ENCODE results near the gene OFD1. TPM values are rescaled to one million over a fixed set of nuclear protein-coding genes. Genes with fewer than 3 reads are reported as not detected.

The OFD1 gene, protein sequence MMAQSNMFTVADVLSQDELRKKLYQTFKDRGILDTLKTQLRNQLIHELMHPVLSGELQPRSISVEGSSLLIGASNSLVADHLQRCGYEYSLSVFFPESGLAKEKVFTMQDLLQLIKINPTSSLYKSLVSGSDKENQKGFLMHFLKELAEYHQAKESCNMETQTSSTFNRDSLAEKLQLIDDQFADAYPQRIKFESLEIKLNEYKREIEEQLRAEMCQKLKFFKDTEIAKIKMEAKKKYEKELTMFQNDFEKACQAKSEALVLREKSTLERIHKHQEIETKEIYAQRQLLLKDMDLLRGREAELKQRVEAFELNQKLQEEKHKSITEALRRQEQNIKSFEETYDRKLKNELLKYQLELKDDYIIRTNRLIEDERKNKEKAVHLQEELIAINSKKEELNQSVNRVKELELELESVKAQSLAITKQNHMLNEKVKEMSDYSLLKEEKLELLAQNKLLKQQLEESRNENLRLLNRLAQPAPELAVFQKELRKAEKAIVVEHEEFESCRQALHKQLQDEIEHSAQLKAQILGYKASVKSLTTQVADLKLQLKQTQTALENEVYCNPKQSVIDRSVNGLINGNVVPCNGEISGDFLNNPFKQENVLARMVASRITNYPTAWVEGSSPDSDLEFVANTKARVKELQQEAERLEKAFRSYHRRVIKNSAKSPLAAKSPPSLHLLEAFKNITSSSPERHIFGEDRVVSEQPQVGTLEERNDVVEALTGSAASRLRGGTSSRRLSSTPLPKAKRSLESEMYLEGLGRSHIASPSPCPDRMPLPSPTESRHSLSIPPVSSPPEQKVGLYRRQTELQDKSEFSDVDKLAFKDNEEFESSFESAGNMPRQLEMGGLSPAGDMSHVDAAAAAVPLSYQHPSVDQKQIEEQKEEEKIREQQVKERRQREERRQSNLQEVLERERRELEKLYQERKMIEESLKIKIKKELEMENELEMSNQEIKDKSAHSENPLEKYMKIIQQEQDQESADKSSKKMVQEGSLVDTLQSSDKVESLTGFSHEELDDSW
- total RNA-seq (ENCODE audit: low replicate concordance) = 37.7 and 42.3 TPM in 2 replicates
- long read RNA-seq, partial matches to known transcripts = 56 of 81 reads
- long read RNA-seq, other reads (novel, unspliced or antisense) = 24 of 81 reads

- Mint-ChIP-seq H3K27me3 (no peaks in the 10 kb centered on the region), H3K27ac (peak within 1 kb of the TSS; percentile 92), H3K4me3 (peak within 1 kb of the TSS; percentile 92), H3K9me3 (no peaks in the 10 kb centered on the region), H3K36me3 (peaks cover 12% of the 10 kb centered on the region), H3K4me1 (ENCODE audit: unreplicated experiment) (peaks cover 5% of the 10 kb centered on the region)
- DNase-seq (ENCODE audit: extremely low spot score, unreplicated experiment) = peak; percentile 89
- TF ChIP-seq, protein P1, sequence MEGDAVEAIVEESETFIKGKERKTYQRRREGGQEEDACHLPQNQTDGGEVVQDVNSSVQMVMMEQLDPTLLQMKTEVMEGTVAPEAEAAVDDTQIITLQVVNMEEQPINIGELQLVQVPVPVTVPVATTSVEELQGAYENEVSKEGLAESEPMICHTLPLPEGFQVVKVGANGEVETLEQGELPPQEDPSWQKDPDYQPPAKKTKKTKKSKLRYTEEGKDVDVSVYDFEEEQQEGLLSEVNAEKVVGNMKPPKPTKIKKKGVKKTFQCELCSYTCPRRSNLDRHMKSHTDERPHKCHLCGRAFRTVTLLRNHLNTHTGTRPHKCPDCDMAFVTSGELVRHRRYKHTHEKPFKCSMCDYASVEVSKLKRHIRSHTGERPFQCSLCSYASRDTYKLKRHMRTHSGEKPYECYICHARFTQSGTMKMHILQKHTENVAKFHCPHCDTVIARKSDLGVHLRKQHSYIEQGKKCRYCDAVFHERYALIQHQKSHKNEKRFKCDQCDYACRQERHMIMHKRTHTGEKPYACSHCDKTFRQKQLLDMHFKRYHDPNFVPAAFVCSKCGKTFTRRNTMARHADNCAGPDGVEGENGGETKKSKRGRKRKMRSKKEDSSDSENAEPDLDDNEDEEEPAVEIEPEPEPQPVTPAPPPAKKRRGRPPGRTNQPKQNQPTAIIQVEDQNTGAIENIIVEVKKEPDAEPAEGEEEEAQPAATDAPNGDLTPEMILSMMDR (conservative IDR thresholded peaks at IDR 0.05) = no peak
Measured at GRCh38 chrX:13734278-13735172, at the start of gene OFD1, which contains the start of gene TRAPPC2. Gene OFD1, plus strand, starts transcription at chrX:13734748. Its CDS starts 324 bp downstream, at chrX:13735072. Gene TRAPPC2, minus strand, starts transcription at chrX:13734620. Its CDS starts 14,657 bp downstream, at chrX:13719963.

- H3K4me3 Mint-ChIP-seq = no peak overlapping the region
- H3K36me3 Mint-ChIP-seq = no peaks in the 10 kb centered on the region
- TF ChIP-seq, protein P1 (conservative IDR thresholded peaks at IDR 0.05) = no peak
- no peaks in the 10 kb centered on the region for H3K9me3 Mint-ChIP-seq
- H3K4me1 Mint-ChIP-seq (ENCODE audit: unreplicated experiment) = no peaks in the 10 kb centered on the region
- no peak overlapping the region for H3K27ac Mint-ChIP-seq
- no peaks in the 10 kb centered on the region for H3K27me3 Mint-ChIP-seq
- DNase-seq (ENCODE audit: extremely low spot score, unreplicated experiment) = no peak
Measured at GRCh38 chrX:13685126-13685763, 49.3 kb upstream of the OFD1 start.

DNA sequence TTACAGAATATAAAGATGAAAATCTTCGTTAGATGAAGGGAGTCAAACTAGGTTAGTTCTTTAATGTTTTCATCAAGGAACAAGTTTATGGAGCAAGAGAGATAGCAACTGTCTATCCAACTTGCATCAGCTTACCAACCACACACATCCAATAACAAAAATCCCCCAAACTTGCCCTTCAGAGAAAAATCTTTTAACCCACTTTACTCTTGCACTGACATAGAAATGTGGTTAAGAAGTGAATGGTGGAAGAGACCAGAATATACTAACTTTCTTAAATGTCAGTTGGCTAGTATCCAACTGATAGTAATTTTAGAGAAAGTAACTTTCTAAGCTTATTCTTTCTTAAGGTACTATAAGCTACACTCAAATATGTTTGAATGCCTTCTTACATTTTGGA lies 47.3 kb upstream of the OFD1 start:
- Mint-ChIP-seq H3K27me3 (no peaks in the 10 kb centered on the region), H3K4me1 (ENCODE audit: unreplicated experiment) (peaks cover 5% of the 10 kb centered on the region), H3K9me3 (no peaks in the 10 kb centered on the region), H3K36me3 (no peaks in the 10 kb centered on the region), H3K27ac (no peak overlapping the region), H3K4me3 (no peak overlapping the region)
- DNase-seq (ENCODE audit: extremely low spot score, unreplicated experiment) = no peak
- TF ChIP-seq, protein P1 (conservative IDR thresholded peaks at IDR 0.05) = no peak

DNA sequence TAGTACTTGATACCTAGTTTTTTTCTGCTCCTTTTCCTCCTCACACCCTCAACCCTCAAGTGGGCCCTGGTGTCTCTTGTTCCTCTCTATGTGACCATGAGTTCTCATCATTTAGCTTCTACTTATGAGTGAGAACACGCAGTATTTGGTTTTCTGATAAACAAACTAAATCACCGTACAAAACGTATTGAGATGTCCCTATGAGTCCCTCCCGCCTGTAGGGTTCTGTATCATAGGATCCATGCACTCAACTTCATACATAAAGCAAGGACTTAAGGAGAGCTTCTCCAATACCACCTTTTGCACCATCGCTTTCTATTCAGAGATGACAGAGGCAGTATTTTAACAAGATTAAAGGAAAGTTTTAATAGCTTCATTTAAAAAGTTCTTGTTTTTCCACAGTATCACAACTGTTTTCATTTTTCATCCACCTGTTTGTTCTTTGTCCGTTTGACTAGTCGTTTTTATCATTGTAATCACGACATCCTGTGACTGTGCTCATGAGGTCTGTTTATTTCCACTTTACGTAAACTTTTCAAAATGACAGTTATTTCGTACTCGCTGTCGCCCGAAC lies 46.1 kb upstream of the OFD1 start:
- Mint-ChIP-seq H3K4me3 (peak overlapping the region; percentile 86), H3K9me3 (no peaks in the 10 kb centered on the region), H3K27ac (peak overlapping the region; percentile 77), H3K27me3 (no peaks in the 10 kb centered on the region), H3K4me1 (ENCODE audit: unreplicated experiment) (peaks cover 18% of the 10 kb centered on the region), H3K36me3 (no peaks in the 10 kb centered on the region)
- TF ChIP-seq, protein P1 (conservative IDR thresholded peaks at IDR 0.05) = no peak
- no peak for DNase-seq (ENCODE audit: extremely low spot score, unreplicated experiment)
